GM21367 (cell line): ENCODE results near the gene GJA4.

Experiments
- ATAC-seq: cut with Tn5 transposase; IDR thresholded peaks from one replicate; pipeline ENCODE4 v1.9.1; 2021; ENCODE audit not compliant: unreplicated experiment

Gene GJA4

DNA sequence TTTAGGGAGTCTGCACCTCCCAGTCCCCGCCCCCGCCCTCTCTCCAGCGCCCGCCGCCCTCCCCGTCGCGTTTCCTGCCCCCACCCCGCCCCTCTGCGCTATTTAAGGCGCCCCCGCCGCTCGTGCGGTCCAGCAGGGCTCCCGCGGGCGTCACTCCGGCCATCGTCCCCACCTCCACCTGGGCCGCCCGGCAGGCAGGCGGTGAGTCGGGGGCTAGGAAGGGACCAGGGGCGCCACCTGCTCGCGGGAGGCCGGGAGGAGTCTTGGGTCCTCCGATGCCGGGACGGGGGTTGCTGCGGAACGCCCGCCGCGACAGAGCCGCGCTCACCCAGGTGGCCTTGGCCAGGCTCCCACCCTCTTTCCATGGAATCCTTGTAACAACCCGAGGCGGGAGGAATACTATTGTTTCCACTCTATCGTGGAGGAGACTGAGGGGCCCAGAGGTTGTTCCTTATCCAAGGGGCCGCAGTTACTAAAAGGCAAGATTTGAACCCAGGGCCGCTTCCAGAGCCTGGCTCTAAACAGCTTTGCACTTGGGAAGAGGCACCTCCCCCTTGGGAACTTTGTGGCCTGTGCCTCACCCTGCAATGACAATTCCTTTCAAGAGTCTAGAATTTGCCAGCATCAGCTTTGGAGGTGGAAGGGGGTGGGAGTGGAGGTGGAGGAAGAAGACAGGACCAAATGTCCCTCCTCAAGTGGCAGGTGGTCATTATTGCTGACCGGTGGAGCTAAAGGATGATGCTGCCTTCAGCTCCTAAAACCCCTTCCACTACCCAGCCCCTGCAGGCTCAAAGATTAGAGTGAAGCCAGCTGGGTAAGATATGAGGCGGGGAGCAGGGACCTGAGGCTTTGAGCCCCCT is at the start of gene GJA4:
Gene GJA4, plus strand, starts transcription at position 132 of the 860 bp plus-strand sequence. CDS start 1,215 bp downstream, outside the sequence.
- ATAC-seq: no peak

DNA sequence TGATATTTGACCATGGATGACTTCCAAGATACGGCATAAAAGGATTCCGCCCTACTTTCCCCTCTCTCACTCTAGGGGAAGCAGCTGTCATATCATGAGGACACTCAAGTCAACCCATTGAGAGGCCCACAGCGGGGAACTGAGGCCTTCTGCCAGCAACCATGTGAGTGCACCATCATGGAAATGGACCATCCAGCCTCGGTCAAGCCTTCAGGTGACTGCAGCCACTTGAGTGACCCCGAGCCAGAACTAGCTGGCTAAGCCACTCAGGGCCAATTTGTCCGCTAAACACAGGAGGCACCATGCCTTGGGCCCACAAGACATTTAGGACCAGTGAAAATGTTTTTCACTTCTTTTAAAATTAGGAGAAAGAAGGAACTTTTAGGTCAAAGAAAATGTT is 49.0 kb upstream of the GJA4 start:
- ATAC-seq: no peak

- no peak for ATAC-seq
These were observed 47.9 kb upstream of the GJA4 start for GRCh38 chr1:34744851-34745250.

GRCh38 chr1:34745666-34746065 is 47.1 kb upstream of the GJA4 start:
- ATAC-seq: no peak

GRCh38 chr1:34746101-34746500 is 46.7 kb upstream of the GJA4 start:
- no peak for ATAC-seq

- ATAC-seq: no peak
These were observed 45.8 kb upstream of the GJA4 start for GRCh38 chr1:34746785-34747637.

DNA sequence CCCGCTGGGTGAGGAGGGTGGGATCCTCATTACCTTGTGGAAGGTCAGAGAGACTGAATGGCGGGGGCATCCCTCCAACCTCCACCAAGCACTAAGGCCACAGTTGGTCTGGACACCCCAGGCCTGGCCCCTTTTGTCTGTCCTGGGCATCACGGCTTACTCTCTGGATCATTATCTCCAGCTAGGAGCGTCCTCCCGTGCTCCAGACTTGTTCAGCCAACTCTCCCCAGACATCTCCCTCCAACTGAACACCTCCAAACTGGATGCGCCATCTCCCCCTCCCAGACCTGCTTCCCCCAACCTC is 45.2 kb upstream of the GJA4 start:
- ATAC-seq: no peak

DNA sequence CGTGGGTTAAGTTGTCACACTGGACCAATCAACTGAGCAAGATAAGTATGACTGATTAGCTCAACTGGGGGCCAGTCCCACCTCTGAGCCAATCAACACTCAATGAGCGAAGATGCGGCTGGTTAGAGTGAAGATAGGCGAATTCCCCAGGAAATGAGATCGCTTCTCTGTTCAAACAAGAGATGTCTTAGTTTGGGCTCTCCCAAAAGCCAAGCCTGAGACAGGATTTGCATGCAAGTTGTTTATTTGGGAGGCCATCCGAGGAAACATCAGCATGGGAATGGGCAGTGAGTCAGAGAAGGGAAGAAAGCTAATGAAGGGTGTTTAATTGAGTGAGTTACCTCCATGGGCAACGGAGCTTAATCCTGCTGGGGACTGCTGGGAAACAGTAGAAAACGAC is 42.8 kb upstream of the GJA4 start:
- no peak for ATAC-seq

- ATAC-seq: no peak
These were observed 42.2 kb upstream of the GJA4 start for GRCh38 chr1:34750610-34751009.

GRCh38 chr1:34753163-34753562 is 39.6 kb upstream of the GJA4 start:
- no peak for ATAC-seq

DNA sequence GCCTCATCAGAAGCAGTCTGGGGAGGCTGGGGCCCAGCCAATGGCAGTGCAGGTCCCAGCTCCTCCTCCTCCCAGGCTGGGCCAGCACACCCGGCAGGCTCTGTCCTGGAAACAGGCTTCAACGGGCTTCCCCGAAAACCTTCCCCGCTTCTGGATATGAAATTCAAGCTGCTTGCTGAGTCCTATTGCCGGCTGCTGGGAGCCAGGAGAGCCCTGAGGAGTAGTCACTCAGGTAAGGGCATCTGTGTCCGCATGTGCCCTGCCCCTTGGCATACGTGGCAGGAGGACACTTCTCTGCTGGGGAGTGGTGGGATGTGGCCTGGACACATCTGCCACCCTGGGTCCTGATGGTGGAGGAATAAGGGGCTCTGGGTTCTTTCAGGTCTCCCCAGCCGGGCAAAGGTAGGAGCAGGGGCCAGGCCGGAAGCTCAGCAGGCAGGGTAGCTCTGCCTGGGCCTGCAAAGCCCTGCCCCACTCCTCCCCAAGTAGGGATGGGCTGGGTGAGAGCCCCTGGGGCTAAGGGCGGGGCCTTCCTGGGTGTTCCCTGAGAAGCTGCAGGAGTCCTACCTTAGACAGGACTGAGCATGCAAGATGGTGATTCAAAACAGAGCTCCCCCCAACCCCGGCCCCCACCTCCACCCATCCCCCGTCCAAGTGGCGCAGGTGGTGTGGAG is 37.7 kb upstream of the GJA4 start, which contains the start of gene GJB5:
Gene GJB5, plus strand, starts transcription at position 84 of the 674 bp plus-strand sequence. CDS start 2,284 bp downstream, outside the sequence.
- no peak for ATAC-seq

DNA sequence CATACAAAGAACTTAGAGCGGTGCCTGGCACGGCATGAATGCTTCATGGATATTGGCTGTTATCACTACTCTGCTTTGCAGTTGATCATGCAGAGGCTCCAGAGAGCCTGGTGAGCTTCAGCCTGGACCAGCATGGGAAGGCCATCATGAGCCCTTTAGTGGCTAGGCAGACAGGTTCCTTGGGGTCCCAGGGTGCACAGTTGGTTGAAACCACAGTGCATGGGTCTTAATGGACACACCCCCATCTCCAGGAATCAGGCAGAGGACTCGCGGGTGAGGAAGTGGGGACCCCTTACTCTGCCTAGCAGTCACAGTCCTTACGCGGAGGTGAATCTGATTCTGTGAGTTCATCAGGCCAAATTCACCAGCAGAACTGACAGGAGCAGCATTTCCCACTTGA is 36.8 kb upstream of the GJA4 start:
- no peak for ATAC-seq

- ATAC-seq: no peak
These were observed 35.4 kb upstream of the GJA4 start for GRCh38 chr1:34757386-34757785.

GRCh38 chr1:34758751-34759150 is 34.0 kb upstream of the GJA4 start:
- ATAC-seq: no peak

GRCh38 chr1:34759503-34760357 is 33.1 kb upstream of the GJA4 start, which contains the start of gene GJB4:
GJB4 (plus strand) TSS chr1:34759740; CDS start chr1:34761255, 1,515 bp downstream.
- no peak for ATAC-seq

DNA sequence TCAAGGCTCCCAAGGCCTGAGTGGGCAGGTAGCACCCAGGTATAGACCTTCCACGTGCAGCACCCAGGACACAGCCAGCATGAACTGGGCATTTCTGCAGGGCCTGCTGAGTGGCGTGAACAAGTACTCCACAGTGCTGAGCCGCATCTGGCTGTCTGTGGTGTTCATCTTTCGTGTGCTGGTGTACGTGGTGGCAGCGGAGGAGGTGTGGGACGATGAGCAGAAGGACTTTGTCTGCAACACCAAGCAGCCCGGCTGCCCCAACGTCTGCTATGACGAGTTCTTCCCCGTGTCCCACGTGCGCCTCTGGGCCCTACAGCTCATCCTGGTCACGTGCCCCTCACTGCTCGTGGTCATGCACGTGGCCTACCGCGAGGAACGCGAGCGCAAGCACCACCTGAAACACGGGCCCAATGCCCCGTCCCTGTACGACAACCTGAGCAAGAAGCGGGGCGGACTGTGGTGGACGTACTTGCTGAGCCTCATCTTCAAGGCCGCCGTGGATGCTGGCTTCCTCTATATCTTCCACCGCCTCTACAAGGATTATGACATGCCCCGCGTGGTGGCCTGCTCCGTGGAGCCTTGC is 31.5 kb upstream of the GJA4 start:
- ATAC-seq: no peak

DNA sequence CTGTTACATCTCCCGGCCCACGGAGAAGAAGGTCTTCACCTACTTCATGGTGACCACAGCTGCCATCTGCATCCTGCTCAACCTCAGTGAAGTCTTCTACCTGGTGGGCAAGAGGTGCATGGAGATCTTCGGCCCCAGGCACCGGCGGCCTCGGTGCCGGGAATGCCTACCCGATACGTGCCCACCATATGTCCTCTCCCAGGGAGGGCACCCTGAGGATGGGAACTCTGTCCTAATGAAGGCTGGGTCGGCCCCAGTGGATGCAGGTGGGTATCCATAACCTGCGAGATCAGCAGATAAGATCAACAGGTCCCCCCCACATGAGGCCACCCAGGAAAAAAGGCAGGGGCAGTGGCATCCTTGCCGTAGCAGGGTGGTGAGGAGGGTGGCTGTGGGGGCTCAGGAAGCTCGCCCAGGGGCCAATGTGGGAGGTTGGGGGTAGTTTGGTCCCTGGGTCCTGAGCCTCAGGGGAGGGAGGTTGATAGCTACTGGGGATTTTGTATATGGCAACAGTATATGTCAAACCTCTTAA is 31.0 kb upstream of the GJA4 start:
- ATAC-seq: no peak

GRCh38 chr1:34762474-34763141 is 30.2 kb upstream of the GJA4 start:
- ATAC-seq: no peak

DNA sequence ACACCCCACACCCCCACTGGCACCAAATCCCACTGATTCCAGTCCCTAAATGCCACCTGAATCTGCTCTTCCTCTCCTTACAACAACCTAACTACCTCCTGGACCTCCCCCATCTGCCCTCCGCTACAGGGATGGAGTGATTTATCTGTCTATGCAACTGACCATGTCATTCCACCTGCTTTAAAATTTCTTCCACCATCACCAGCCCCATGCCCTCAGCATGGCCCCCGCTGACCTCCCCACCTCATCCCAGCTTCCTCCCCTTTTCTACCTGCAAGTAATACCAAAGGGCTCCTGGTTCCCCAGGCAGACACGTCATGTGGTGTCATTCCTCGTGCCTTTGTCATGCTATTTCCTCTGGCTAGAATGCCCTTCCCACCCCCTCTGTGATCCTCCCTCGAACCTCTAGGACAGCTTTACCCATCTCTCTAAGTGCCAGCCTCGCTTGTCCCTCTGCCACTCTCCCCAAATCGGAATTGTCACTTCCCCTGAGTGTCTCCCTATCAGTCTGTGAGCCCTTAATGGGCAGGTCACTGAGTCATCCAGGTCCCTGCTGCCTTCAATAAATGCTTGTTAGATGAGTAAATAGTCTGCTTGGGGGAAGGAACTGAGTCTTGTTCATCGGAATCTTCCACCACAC is 29.5 kb upstream of the GJA4 start:
- no peak for ATAC-seq
